Endothelial cell (in vitro differentiated cells): Measurements from ENCODE around the gene OR4C3. TPM values are rescaled to one million over a fixed set of nuclear protein-coding genes. Genes with fewer than 3 reads are reported as not detected.
"Not testable (repeated sequence)": the region's sequence is repeated elsewhere in the genome, so short reads cannot be mapped to it uniquely, and the experiment has no call there.

Source experiments
- DNase-seq: peaks from one replicate; pipeline ENCODE4 v3.0.0; 2021; ENCODE audit warnings: low spot score
- H3K27ac Mint-ChIP-seq: one replicate; pipeline ENCODE4 v1.8.0; 2021; ENCODE audit warnings: mixed read lengths, inconsistent platforms; ENCODE audit not compliant: unreplicated experiment
- H3K27me3 Mint-ChIP-seq: one replicate; pipeline ENCODE4 v1.8.0; 2021; ENCODE audit warnings: mild to moderate bottlenecking, moderate library complexity, mixed read lengths, inconsistent platforms; ENCODE audit not compliant: unreplicated experiment
- H3K36me3 Mint-ChIP-seq: one replicate; pipeline ENCODE4 v1.8.0; 2021; ENCODE audit warnings: mild to moderate bottlenecking, low read depth, mixed read lengths, inconsistent platforms; ENCODE audit not compliant: unreplicated experiment
- H3K4me1 Mint-ChIP-seq: one replicate; pipeline ENCODE4 v1.8.0; 2021; ENCODE audit warnings: mild to moderate bottlenecking, mixed read lengths, inconsistent platforms; ENCODE audit not compliant: unreplicated experiment
- H3K4me3 Mint-ChIP-seq: one replicate; pipeline ENCODE4 v1.8.0; 2021; ENCODE audit warnings: mild to moderate bottlenecking, mixed read lengths, inconsistent platforms; ENCODE audit not compliant: unreplicated experiment
- H3K9me3 Mint-ChIP-seq: one replicate; pipeline ENCODE4 v1.8.0; 2021; ENCODE audit warnings: mixed read lengths, inconsistent platforms; ENCODE audit not compliant: unreplicated experiment
- long read RNA-seq: library from polyadenylated mRNA; unstranded; transcript quantifications from one replicate; pipeline ENCODE4 v2.0.0, GENCODE V29; 2020; ENCODE audit not compliant: unreplicated experiment
- total RNA-seq: library from RNA; stranded (reverse); fragmentation: NEBNext Ultra II Directional; extraction: Animal tissue kit (Norgen Biotek cat#: 25700); gene quantifications from one replicate; pipeline ENCODE4 v1.2.1, GENCODE V29; 2021; ENCODE audit not compliant: unreplicated experiment
- TF ChIP-seq, protein P1 (sequence below): fragments of 200-600 bp; sonication (generic); IDR thresholded peaks from one replicate; pipeline ENCODE4 v1.5.0; 2021; ENCODE audit warnings: antibody characterized with exemption; ENCODE audit not compliant: unreplicated experiment

OR4C3 gene
- total RNA-seq: not detected
- long read RNA-seq: 0 reads

DNA sequence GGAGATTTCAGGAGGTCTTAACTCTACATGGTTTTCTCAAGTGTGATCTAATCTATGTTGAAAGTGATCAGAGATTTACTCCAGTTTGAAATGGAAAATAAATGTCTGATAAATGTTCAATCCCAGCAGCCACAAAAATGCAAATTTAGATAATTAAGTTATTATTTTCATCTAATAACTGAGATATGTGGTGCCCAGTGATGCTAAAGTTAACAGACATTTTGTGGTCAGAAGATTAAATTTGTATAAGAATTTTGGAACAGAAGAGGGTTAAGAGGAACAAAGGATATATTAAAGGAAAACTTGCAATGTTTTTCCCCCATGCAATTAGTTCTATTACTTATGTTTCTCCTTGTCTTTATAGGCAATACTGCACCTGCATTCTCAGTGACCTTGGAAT lies at the start of gene OR4C3:
TSS of gene OR4C3 (plus strand) at position 301 of the 400 bp plus-strand sequence. CDS start 102 bp downstream, outside the sequence.
- not testable (repeated sequence) for H3K4me1 Mint-ChIP-seq, H3K36me3 Mint-ChIP-seq, DNase-seq, H3K27ac Mint-ChIP-seq, H3K27me3 Mint-ChIP-seq, H3K4me3 Mint-ChIP-seq
- H3K9me3 Mint-ChIP-seq: peaks cover 33% of the 10 kb centered on the region

DNA sequence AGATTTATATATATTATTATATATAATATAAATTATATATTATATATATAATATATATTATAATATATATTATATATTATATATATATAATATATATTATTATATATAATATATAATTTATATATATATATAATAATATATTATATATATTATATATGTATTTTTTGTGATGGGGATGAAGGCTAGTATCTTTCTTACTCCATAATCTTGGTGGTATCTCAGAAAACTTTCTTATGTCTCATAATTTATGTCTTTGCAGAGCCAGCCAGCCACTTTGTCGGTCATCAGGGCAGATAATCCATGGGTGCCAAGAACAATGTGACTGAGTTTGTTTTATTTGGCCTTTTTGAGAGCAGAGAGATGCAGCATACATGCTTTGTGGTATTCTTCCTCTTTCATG lies 18.8 kb upstream of the OR4C3 start, which contains the start of gene OR4S1:
TSS of gene OR4S1 (plus strand) at position 301 of the 400 bp plus-strand sequence. CDS start at position 301, 0 bp downstream.
- Mint-ChIP-seq H3K4me1 (no peaks in the 10 kb centered on the region), H3K9me3 (peaks cover 14% of the 10 kb centered on the region), H3K27me3 (peaks cover 1% of the 10 kb centered on the region), H3K36me3 (no peaks in the 10 kb centered on the region), H3K4me3 (no peak within 1 kb of the TSS), H3K27ac (no peak within 1 kb of the TSS)
- TF ChIP-seq, protein P1, sequence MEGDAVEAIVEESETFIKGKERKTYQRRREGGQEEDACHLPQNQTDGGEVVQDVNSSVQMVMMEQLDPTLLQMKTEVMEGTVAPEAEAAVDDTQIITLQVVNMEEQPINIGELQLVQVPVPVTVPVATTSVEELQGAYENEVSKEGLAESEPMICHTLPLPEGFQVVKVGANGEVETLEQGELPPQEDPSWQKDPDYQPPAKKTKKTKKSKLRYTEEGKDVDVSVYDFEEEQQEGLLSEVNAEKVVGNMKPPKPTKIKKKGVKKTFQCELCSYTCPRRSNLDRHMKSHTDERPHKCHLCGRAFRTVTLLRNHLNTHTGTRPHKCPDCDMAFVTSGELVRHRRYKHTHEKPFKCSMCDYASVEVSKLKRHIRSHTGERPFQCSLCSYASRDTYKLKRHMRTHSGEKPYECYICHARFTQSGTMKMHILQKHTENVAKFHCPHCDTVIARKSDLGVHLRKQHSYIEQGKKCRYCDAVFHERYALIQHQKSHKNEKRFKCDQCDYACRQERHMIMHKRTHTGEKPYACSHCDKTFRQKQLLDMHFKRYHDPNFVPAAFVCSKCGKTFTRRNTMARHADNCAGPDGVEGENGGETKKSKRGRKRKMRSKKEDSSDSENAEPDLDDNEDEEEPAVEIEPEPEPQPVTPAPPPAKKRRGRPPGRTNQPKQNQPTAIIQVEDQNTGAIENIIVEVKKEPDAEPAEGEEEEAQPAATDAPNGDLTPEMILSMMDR: no peak
- no peak for DNase-seq

DNA sequence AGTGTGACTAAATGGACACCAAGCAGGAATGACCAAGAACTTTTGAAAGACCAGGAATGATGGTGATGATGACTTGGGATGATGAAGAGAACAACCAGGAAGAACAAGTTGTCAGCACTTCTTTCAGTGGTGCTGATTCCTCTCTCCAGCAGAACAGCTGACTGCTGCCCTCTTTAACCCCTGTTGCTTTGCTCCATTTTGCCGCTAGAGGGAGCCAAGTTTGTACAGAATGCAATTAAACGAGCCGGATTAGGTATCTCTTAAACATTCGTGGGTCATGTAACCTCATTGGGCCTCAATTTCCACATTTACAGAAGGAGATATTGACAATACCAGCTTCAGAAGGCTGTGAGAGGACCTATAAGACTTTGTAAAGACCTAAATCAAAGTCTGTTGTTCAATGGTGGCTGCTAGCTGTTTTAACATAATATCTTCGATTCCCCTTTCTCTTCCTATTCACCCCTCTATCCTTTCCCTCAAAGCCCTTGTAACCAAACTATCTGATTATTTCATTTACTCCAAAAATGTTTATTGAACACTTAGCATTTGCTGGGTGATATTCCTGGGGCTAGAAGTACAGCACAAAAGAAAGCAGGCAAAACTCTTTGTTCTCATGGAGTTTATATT lies 16.8 kb upstream of the OR4C3 start:
- H3K4me1 Mint-ChIP-seq: no peaks in the 10 kb centered on the region
- H3K27me3 Mint-ChIP-seq: peaks cover 1% of the 10 kb centered on the region
- H3K9me3 Mint-ChIP-seq: peaks cover 18% of the 10 kb centered on the region
- DNase-seq: peak; percentile 49
- H3K4me3 Mint-ChIP-seq: no peak overlapping the region
- no peak overlapping the region for H3K27ac Mint-ChIP-seq
- TF ChIP-seq, protein P1: peak; percentile 54
- H3K36me3 Mint-ChIP-seq: no peaks in the 10 kb centered on the region

DNA sequence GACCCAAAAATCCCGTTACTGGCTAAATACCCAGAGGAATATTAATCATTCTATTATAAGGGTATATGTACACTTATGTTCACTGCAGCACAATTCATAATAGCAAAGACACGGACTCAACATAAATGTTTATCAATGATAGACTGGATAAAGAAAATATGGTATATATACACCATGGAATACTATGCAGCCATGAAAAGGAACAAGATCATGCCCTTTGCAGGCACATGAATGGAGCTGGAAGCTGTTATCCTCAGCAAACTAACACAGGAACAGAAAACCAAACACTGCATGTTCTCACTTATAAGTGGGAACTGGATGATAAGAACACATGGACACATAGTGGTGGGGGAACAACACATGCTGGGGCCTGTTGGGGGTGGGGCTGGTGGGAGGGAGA lies 11.1 kb upstream of the OR4C3 start:
- not testable (repeated sequence) for H3K27me3 Mint-ChIP-seq, H3K4me3 Mint-ChIP-seq, H3K36me3 Mint-ChIP-seq, DNase-seq, H3K27ac Mint-ChIP-seq, H3K4me1 Mint-ChIP-seq
- peaks cover 39% of the 10 kb centered on the region for H3K9me3 Mint-ChIP-seq

DNA sequence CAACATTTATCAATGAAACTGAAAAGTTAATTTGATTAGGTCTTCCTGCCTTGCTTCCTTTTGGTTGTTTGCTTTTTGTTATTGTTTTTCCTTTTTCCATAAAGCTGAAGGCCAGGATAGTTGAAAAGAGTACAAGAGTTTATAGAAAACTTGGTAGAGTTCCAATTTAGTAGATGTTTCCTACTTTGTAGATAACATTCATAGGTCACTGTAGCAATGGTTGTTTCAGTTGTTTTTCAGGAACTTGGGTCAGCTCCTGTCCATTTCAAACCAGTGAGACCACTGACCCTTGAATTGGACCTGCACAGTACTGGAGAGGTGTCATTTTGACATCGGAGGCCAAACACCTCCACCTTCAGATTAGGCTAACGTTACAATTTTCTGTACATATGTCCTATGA lies 4.9 kb upstream of the OR4C3 start:
- peaks cover 25% of the 10 kb centered on the region for H3K9me3 Mint-ChIP-seq
- DNase-seq, H3K4me3 Mint-ChIP-seq, H3K27me3 Mint-ChIP-seq, H3K4me1 Mint-ChIP-seq, H3K27ac Mint-ChIP-seq, H3K36me3 Mint-ChIP-seq: not testable (repeated sequence)

DNA sequence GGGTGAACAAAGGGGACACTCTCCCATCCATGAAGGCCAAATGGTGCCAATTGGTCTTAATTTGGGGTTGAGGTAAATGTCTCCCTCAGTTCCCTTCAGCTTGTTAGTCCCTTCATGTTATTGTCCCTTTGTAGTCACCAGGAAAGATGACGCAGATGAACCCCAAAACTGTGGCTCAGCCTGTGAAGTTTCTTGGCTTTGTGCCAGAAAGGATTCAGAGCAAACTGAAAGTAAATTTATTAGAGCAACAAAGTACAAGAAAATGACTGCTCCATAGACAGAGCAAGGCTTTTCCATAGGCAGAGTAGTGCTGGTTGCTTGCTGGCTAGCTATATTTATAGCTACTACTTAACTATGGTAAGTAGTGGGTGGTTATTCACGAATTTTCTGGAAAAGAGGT lies 16.7 kb downstream of the OR4C3 start:
- Mint-ChIP-seq H3K36me3 (peaks cover 6% of the 10 kb centered on the region), H3K27ac (no peak overlapping the region), H3K4me3 (no peak overlapping the region), H3K27me3 (no peaks in the 10 kb centered on the region), H3K4me1 (no peaks in the 10 kb centered on the region), H3K9me3 (peaks cover 11% of the 10 kb centered on the region)
- TF ChIP-seq, protein P1: no peak
- no peak for DNase-seq

DNA sequence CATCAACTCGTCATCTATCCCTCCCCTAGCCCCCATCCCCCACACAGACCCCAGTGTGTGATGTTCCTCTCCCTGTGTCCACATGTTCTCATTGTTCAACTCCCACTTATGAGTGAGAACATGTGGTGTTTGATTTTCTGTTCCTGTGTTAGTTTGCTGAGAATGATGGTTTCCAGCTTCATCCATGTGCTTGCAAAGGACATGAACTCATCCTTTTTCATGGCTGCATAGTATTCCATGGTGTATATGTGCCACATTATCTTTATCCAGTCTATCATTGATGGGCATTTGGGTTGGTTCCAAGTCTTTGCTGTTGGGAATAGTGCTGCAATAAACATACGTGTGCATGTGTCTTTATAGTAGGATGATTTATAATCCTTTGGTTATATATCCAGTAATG lies 17.8 kb downstream of the OR4C3 start:
- H3K4me1 Mint-ChIP-seq, DNase-seq, H3K27ac Mint-ChIP-seq, H3K27me3 Mint-ChIP-seq, H3K36me3 Mint-ChIP-seq, H3K4me3 Mint-ChIP-seq: not testable (repeated sequence)
- peaks cover 16% of the 10 kb centered on the region for H3K9me3 Mint-ChIP-seq

DNA sequence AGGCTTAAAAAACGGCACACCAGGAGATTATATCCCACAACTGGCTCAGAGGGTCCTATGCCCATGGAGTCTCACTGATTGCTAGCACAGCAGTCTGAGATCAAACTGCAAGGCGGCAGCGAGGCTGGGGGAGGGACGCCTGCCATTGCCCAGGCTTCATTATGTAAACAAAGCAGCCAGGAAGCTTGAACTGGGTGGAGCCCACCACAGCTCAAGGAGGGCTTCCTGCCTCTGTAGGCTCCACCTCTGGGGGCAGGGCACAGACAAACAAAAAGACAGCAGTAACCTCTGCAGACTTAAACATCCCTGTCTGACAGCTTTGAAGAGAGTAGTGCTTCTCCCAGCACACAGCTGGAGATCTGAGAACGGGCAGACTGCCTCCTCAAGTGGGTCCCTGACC lies 21.6 kb downstream of the OR4C3 start:
- H3K4me1 Mint-ChIP-seq, DNase-seq, H3K36me3 Mint-ChIP-seq, H3K27ac Mint-ChIP-seq, H3K27me3 Mint-ChIP-seq, H3K4me3 Mint-ChIP-seq: not testable (repeated sequence)
- H3K9me3 Mint-ChIP-seq: peaks cover 16% of the 10 kb centered on the region
